Tibial artery (tissue), 4 donors: ENCODE measurements around the gene LSAMP.

Experiments
- DNase-seq, 2 donors: peaks; one replicate each; pipeline ENCODE4 v3.0.0-alpha.2; 2019
- H3K27ac ChIP-seq, 2 donors: fragments of 200-600 bp; sonication (generic) in 1 of 2; 1 replicate in 1 of 2; 2 replicates in 1 of 2; pipeline ENCODE4 v1.5.1; 2018 to 2019; ENCODE audit warnings: mild to moderate bottlenecking in 1 of 2
- H3K27me3 ChIP-seq, 2 donors: fragments of 200-600 bp; sonication (generic) in 1 of 2; one replicate each; pipeline versions ENCODE4 v1.5.1 to v1.6.0; 2016 to 2019
- H3K36me3 ChIP-seq, 3 donors: fragments of 200-600 bp; sonication (generic) in 2 of 3; one replicate each; pipeline ENCODE4 v1.5.1; 2016 to 2019; ENCODE audit warnings: mild to moderate bottlenecking in 2 of 3
- H3K4me1 ChIP-seq, 4 donors: fragments of 200-600 bp; sonication (generic) in 2 of 4; 1 replicate in 3 of 4; 2 replicates in 1 of 4; pipeline ENCODE4 v1.5.1; 2016 to 2019
- H3K4me3 ChIP-seq, 2 donors: fragments of 200-600 bp; sonication (generic) in 1 of 2; 1 replicate in 1 of 2; 2 replicates in 1 of 2; pipeline ENCODE4 v1.5.1; 2018 to 2019; ENCODE audit warnings: mild to moderate bottlenecking in 2 of 2
- H3K9me3 ChIP-seq, 3 donors: fragments of 200-600 bp; sonication (generic) in 1 of 3; one replicate each; pipeline ENCODE4 v1.5.1; 2016 to 2019
- intact Hi-C: fragments of 100-400 bp; cut with DNase I; formaldehyde crosslinking; loops from one replicate; pipeline ENCODE4 v1.15.0; 2023; ENCODE audit warnings: low total_unique reads
- TF ChIP-seq, protein P1 (sequence below), 2 experiments: fragments of 200-600 bp in 1 of 2; fragments of 450-650 bp in 1 of 2; IDR thresholded peaks; one replicate each; pipeline ENCODE4 v1.5.1; 2017 to 2019; ENCODE audit warnings: antibody characterized with exemption in 2 of 2, mild to moderate bottlenecking in 1 of 2, moderate library complexity in 1 of 2

LSAMP gene

DNA sequence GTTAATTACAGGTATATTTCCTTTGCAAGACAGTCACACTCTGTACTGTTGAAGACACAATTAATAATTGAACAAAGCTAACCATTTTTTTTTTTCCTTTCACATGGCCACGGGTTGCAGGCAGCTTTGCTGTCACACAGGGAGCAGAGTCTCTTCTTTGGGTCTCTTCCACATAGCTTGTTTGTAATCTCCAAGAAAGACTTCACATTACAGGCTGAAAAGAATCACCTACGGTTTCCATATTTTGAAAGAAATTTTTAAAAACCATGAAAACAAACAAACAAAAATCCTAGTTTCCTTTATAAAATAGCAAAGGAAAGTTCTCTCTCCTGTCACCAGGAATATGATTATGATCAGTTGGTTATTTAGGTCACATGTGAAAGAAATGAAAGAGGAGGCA is 429.4 kb downstream of the LSAMP start:
- intact Hi-C loops, result no loop called here
- Histone ChIP-seq H3K4me1 (no peaks in the 10 kb centered on the region), H3K27ac (no peak overlapping the region), H3K4me3 (no peak overlapping the region), H3K27me3 (no peaks in the 10 kb centered on the region), H3K36me3 (no peaks in the 10 kb centered on the region), H3K9me3 (no peaks in the 10 kb centered on the region)
- DNase-seq, result no peak
- TF ChIP-seq, protein P1, sequence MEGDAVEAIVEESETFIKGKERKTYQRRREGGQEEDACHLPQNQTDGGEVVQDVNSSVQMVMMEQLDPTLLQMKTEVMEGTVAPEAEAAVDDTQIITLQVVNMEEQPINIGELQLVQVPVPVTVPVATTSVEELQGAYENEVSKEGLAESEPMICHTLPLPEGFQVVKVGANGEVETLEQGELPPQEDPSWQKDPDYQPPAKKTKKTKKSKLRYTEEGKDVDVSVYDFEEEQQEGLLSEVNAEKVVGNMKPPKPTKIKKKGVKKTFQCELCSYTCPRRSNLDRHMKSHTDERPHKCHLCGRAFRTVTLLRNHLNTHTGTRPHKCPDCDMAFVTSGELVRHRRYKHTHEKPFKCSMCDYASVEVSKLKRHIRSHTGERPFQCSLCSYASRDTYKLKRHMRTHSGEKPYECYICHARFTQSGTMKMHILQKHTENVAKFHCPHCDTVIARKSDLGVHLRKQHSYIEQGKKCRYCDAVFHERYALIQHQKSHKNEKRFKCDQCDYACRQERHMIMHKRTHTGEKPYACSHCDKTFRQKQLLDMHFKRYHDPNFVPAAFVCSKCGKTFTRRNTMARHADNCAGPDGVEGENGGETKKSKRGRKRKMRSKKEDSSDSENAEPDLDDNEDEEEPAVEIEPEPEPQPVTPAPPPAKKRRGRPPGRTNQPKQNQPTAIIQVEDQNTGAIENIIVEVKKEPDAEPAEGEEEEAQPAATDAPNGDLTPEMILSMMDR (IDR thresholded peaks at IDR 0.05), result no peak

DNA sequence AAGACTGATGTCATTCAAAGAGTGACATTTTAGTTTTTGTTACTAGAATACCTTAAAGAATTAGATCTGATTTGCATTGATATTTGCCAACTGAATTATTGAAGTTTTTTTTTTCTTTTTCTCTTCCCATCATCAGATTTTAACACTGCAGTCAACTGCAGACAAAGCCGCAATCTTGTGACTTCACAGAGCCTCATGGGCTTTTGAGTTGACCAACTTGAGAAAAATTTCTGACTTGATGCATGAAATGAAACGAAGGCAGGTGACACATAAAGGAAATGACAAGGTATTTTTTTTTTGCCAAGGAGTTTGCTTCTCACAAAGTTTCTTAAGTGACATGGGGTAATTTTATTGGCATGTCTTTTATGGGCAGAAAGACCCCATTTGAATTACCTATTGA is 438.3 kb downstream of the LSAMP start:
- H3K27ac ChIP-seq, result no peak overlapping the region
- no peaks in the 10 kb centered on the region for H3K4me1 ChIP-seq
- intact Hi-C loops, result no loop called here
- DNase-seq, result no peak
- no peak overlapping the region for H3K4me3 ChIP-seq
- TF ChIP-seq, protein P1 (IDR thresholded peaks at IDR 0.05), result no peak
- no peaks in the 10 kb centered on the region for H3K9me3 ChIP-seq
- no peaks in the 10 kb centered on the region for H3K36me3 ChIP-seq
- no peaks in the 10 kb centered on the region for H3K27me3 ChIP-seq

DNA sequence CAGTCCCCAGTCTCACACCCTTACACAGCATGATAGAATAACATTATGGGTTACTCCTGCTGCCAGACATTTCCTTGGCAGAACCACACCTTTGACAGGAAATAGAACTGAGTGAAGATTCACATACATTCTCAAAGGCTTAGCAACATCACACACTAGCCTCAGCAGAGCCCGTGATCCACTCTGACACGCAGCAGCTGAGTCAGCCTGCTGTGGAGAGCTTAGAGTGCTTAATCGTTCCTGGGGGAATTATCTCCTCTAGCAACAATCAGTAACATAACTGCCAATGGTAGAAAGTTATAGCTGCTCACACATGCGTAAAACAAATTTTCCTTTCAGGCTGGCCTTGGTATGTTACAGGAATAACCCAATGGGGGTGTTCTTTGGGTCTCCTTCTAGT is 439.9 kb downstream of the LSAMP start:
- Histone ChIP-seq H3K4me1 (no peaks in the 10 kb centered on the region), H3K27ac (no peak overlapping the region), H3K36me3 (no peaks in the 10 kb centered on the region), H3K4me3 (no peak overlapping the region), H3K27me3 (no peaks in the 10 kb centered on the region), H3K9me3 (no peaks in the 10 kb centered on the region)
- TF ChIP-seq, protein P1 (IDR thresholded peaks at IDR 0.05), result no peak
- DNase-seq, result no peak
- intact Hi-C loops, result no loop called here

DNA sequence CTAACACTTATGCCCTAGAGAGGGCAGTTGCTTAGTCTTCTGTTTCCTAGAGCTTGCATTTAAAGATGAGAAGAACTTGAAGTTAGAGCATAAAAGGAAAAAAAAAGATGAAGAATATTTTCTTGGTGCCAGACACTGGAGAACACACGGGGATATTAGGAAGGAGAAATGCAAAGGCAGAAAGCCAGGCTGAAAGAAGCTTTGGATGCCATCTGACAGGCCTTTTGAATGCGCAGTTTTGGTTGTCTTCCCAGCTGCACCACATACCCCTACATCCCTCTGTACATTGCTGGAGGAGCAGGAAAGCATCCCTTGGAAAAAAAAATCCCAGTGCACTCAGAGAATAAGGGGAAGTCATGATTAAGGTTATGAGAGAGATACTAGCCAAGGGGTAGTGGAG is 443.1 kb downstream of the LSAMP start:
- DNase-seq, result no peak
- TF ChIP-seq, protein P1 (IDR thresholded peaks at IDR 0.05), result no peak
- Histone ChIP-seq H3K36me3 (no peaks in the 10 kb centered on the region), H3K4me3 (no peak overlapping the region), H3K27me3 (no peaks in the 10 kb centered on the region), H3K4me1 (no peaks in the 10 kb centered on the region), H3K9me3 (no peaks in the 10 kb centered on the region), H3K27ac (no peak overlapping the region)
- intact Hi-C loops, result no loop called here

DNA sequence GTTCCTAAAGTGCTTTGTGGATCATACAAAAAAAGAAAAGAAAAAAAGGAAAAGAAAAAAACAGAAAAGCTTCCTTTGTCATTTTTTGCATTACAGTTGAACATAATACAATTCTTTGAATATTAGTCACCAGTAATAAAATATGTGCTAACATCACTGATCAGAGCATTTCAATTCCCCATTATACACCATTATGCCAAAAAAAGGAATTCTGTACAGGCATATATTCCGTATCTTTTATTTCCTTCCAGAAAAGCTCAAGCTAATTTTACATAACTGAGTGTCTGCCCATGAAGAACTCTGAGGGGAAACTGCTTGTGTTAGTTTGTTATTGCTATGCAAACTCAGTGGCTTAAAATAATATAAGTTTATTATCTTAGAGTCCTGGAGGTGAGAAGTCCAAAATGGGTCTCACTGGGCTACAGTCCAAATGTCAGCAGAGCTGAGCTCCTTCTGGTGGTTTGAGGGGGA is 444.1 kb downstream of the LSAMP start:
- Histone ChIP-seq H3K36me3 (no peaks in the 10 kb centered on the region), H3K4me3 (no peak overlapping the region), H3K4me1 (no peaks in the 10 kb centered on the region), H3K27me3 (no peaks in the 10 kb centered on the region), H3K27ac (no peak overlapping the region), H3K9me3 (no peaks in the 10 kb centered on the region)
- no peak for DNase-seq
- TF ChIP-seq, protein P1 (IDR thresholded peaks at IDR 0.05), result no peak
- intact Hi-C loops, result no loop called here

DNA sequence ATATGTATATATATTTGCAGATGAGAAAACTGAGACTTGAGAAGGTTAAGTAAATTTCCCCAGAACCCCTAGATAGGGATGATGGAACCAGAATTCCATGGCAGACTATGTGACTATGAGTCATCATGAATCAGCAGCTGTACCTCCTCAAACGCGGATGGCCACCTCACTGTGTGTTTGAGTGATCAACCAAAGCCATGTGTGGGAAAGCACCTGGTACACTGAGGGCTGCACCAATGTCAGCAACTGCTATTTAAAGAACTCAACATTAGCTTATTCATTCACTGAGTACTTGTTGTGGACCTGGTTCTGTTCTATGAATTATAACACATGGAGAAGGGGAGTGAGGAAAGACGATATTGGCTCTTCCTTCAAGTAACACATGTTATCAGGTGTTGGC is 445.0 kb downstream of the LSAMP start:
- no peak overlapping the region for H3K27ac ChIP-seq
- no peaks in the 10 kb centered on the region for H3K9me3 ChIP-seq
- no peak for DNase-seq
- no peaks in the 10 kb centered on the region for H3K27me3 ChIP-seq
- no peaks in the 10 kb centered on the region for H3K36me3 ChIP-seq
- no peak overlapping the region for H3K4me3 ChIP-seq
- no peaks in the 10 kb centered on the region for H3K4me1 ChIP-seq
- TF ChIP-seq, protein P1 (IDR thresholded peaks at IDR 0.05), result no peak
- intact Hi-C loops, result no loop called here
